ENCODE results near the gene COG7.
A peak's percentile ranks its signal among the peaks of the same experiment; 100 is the strongest.

The COG7 gene

DNA sequence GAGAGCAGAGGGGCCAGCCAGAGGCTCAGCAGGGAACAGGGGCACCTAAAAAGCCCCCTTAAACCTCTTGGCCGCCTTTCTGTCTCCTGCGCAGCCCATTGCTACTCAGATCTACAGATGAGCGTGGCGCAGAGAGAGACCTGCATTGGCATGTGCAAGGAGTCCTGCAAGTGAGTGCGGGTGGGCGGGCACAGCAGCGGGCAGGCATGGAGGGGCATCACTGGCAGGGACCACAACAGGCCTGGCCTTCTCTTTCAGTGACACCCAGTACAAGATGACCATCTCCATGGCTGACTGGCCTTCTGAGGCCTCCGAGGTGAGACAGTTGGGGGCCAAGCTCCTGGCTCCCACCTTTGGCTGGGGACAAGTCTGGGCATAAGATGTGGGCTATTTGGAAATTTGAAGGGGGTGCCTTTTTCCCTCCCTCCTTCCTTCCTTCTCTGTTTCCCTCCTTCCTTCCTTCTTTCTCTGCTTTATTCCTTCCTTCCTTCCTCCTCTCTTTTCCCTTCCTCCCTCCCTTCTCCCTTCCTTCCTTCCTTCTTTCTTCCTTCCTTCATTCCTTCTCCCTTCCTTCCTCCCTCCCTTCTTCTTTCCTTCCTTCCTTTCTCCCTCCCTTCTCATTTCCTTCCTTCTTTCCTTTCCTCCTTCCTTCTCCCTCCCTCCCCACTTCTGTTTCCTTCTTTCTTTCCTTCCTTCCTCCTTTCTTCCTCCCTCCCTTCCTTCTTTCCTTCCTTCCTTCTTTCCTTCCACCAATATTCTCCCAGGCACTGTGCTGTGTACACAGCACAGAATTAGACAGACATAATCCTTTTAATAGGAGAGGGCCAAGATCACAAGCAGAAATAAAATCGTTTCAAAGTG is 75.7 kb downstream of the COG7 start:
- Histone ChIP-seq H3K9ac (ENCODE audit: low read length) (no peak overlapping the region), H2BK5ac (ENCODE audit: low read depth, low read length, poor library complexity) (no peak overlapping the region), H3K4me2 (ENCODE audit: low read length) (no peak overlapping the region), H4K91ac (ENCODE audit: low read depth, low read length) (no peak overlapping the region), H3K9me3 (ENCODE audit: insufficient read depth, low read depth, low read length) (no peaks in the 10 kb centered on the region), H3K4me3 (ENCODE audit: low read depth, low read length) (no peak overlapping the region), H2BK12ac (ENCODE audit: low read length) (no peak overlapping the region), H3K18ac (ENCODE audit: low read length) (no peak overlapping the region), H3K23ac (ENCODE audit: low read length) (no peak overlapping the region), H3K27me3 (ENCODE audit: insufficient read depth, low read length) (no peaks in the 10 kb centered on the region), H3K14ac (ENCODE audit: low read length) (no peak overlapping the region), H2AFZ (ENCODE audit: insufficient read depth, low read length, poor library complexity) (no peak overlapping the region), H4K12ac (ENCODE audit: low read depth, low read length) (no peak overlapping the region), H3K79me2 (ENCODE audit: control insufficient read depth, insufficient read depth, low read length, poor library complexity) (no peaks in the 10 kb centered on the region), H3K27ac (ENCODE audit: low read depth, low read length) (no peak overlapping the region), H3K4ac (ENCODE audit: low read depth, low read length) (no peak overlapping the region), H2BK120ac (ENCODE audit: insufficient read depth, low read length, poor library complexity) (no peak overlapping the region), H3K36me3 (ENCODE audit: control insufficient read depth in 1 of 2, insufficient read depth in 2 of 2, low read length in 2 of 2) (no peaks in the 10 kb centered on the region), H3K4me1 (ENCODE audit: control insufficient read depth in 1 of 2, insufficient read depth in 2 of 2, low read length in 2 of 2) (no peaks in the 10 kb centered on the region), H3K79me1 (ENCODE audit: low read length) (no peaks in the 10 kb centered on the region), H4K8ac (ENCODE audit: low read depth, low read length) (no peak overlapping the region), H2AK5ac (ENCODE audit: low read length) (no peak overlapping the region)
- WGBS (ENCODE audit: extremely low coverage, insufficient coverage, insufficient read length), result no CpG with 5 or more reads among the region's 9 CpGs
- DNase-seq, result no peak

DNA sequence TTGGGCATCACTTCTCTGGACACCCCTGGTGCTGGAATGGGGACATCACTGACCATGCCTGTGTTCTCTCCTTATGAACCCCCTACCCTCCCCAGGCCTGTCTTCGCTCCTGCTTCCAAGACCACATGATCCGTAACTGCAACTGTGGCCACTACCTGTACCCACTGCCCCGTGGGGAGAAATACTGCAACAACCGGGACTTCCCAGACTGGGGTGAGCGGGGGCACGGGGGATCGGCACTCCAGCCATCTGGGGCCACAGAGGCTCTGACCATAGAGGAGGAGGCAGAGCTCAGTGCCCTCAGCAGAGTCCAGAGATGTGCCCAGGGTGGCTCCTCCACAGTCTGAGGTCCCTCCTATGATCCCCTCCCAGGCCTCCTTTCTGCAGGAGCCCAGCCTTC is 77.3 kb downstream of the COG7 start:
- H3K9me3 ChIP-seq (ENCODE audit: insufficient read depth, low read depth, low read length), result peaks cover 3% of the 10 kb centered on the region
- no CpG with 5 or more reads among the region's 7 CpGs for WGBS (ENCODE audit: extremely low coverage, insufficient coverage, insufficient read length)

GRCh38 chr16:23374721-23375510 is 78.1 kb downstream of the COG7 start:
- no peak overlapping the region for H4K8ac ChIP-seq (ENCODE audit: low read depth, low read length)

More for the DNA sequence above, 77.3 kb downstream of the COG7 start:
- Histone ChIP-seq H4K12ac (ENCODE audit: low read depth, low read length) (no peak overlapping the region), H3K79me1 (ENCODE audit: low read length) (no peaks in the 10 kb centered on the region), H2BK12ac (ENCODE audit: low read length) (no peak overlapping the region), H3K36me3 (ENCODE audit: control insufficient read depth in 1 of 2, insufficient read depth in 2 of 2, low read length in 2 of 2) (no peaks in the 10 kb centered on the region), H3K4me2 (ENCODE audit: low read length) (no peak overlapping the region), H3K79me2 (ENCODE audit: control insufficient read depth, insufficient read depth, low read length, poor library complexity) (no peaks in the 10 kb centered on the region), H3K14ac (ENCODE audit: low read length) (no peak overlapping the region), H3K27me3 (ENCODE audit: insufficient read depth, low read length) (no peaks in the 10 kb centered on the region), H3K4ac (ENCODE audit: low read depth, low read length) (no peak overlapping the region), H4K91ac (ENCODE audit: low read depth, low read length) (no peak overlapping the region), H2BK120ac (ENCODE audit: insufficient read depth, low read length, poor library complexity) (no peak overlapping the region), H3K18ac (ENCODE audit: low read length) (no peak overlapping the region), H3K23ac (ENCODE audit: low read length) (no peak overlapping the region), H2AK5ac (ENCODE audit: low read length) (no peak overlapping the region), H3K4me1 (ENCODE audit: control insufficient read depth in 1 of 2, insufficient read depth in 2 of 2, low read length in 2 of 2) (no peaks in the 10 kb centered on the region), H3K27ac (ENCODE audit: low read depth, low read length) (no peak overlapping the region), H2BK5ac (ENCODE audit: low read depth, low read length, poor library complexity) (no peak overlapping the region), H4K8ac (ENCODE audit: low read depth, low read length) (no peak overlapping the region), H2AFZ (ENCODE audit: insufficient read depth, low read length, poor library complexity) (no peak overlapping the region), H3K4me3 (ENCODE audit: low read depth, low read length) (no peak overlapping the region), H3K9ac (ENCODE audit: low read length) (no peak overlapping the region)
- DNase-seq, result no peak

DNA sequence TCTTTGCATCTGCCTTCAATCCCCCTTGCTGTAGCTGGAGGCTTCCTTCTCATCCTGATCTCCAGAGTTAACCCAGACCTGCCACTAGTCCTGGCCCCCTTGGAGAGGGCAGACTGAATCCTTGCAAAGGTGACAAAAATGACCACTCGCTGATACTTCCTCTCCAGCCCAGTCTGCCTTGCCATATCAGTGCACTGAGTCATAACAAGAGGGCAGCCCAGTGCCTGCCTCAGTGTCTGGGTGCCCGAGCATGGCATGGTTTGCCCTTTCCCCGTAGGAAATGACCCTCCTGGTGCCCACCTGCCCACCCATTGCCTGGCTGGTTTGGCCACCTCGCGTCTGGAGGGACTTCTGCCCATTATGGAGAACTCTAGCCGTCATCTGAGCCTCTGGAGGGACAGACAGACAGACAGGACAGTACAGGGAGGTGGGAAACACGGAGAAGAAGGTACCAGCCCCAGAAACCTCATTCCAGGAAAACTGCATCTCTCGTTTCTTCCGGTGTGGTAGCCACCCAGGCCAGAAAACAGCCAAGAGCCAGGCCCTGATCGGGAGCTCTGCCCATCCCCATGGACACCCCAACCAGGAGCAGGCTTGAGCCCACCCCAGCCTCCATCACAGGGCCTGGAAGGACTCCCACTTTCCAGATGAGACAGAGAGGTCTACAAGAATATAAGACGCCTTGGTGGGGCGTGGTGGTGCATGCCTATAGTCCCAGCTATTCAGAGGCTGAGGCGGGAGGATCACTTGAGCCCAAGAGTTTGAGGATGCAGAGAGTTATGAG is 79.4 kb downstream of the COG7 start:
- H2BK120ac ChIP-seq (ENCODE audit: insufficient read depth, low read length, poor library complexity), result no peak overlapping the region
- no peak overlapping the region for H4K91ac ChIP-seq (ENCODE audit: low read depth, low read length)
- no peak overlapping the region for H2BK12ac ChIP-seq (ENCODE audit: low read length)
- no peak overlapping the region for H2AK5ac ChIP-seq (ENCODE audit: low read length)
- no peak overlapping the region for H3K23ac ChIP-seq (ENCODE audit: low read length)
- H4K8ac ChIP-seq (ENCODE audit: low read depth, low read length), result no peak overlapping the region
- no peak overlapping the region for H2BK5ac ChIP-seq (ENCODE audit: low read depth, low read length, poor library complexity)
- H3K79me1 ChIP-seq (ENCODE audit: low read length), result no peaks in the 10 kb centered on the region
- H4K12ac ChIP-seq (ENCODE audit: low read depth, low read length), result no peak overlapping the region
- WGBS (ENCODE audit: extremely low coverage, insufficient coverage, insufficient read length), result no CpG with 5 or more reads among the region's 13 CpGs
- H3K4me3 ChIP-seq (ENCODE audit: low read depth, low read length), result no peak overlapping the region
- H3K4me1 ChIP-seq (ENCODE audit: control insufficient read depth in 1 of 2, insufficient read depth in 2 of 2, low read length in 2 of 2), result no peaks in the 10 kb centered on the region
- H3K4ac ChIP-seq (ENCODE audit: low read depth, low read length), result no peak overlapping the region
- H3K27me3 ChIP-seq (ENCODE audit: insufficient read depth, low read length), result no peaks in the 10 kb centered on the region
- no peak overlapping the region for H3K18ac ChIP-seq (ENCODE audit: low read length)
- no peak overlapping the region for H3K14ac ChIP-seq (ENCODE audit: low read length)
- H3K79me2 ChIP-seq (ENCODE audit: control insufficient read depth, insufficient read depth, low read length, poor library complexity), result no peaks in the 10 kb centered on the region
- no peaks in the 10 kb centered on the region for H3K36me3 ChIP-seq (ENCODE audit: control insufficient read depth in 1 of 2, insufficient read depth in 2 of 2, low read length in 2 of 2)
- peaks cover 3% of the 10 kb centered on the region for H3K9me3 ChIP-seq (ENCODE audit: insufficient read depth, low read depth, low read length)
- DNase-seq, result no peak
- no peak overlapping the region for H3K9ac ChIP-seq (ENCODE audit: low read length)
- H3K27ac ChIP-seq (ENCODE audit: low read depth, low read length), result no peak overlapping the region
- H2AFZ ChIP-seq (ENCODE audit: insufficient read depth, low read length, poor library complexity), result no peak overlapping the region
- H3K4me2 ChIP-seq (ENCODE audit: low read length), result no peak overlapping the region

More at GRCh38 chr16:23374721-23375510, 78.1 kb downstream of the COG7 start:
- Histone ChIP-seq H2AFZ (ENCODE audit: insufficient read depth, low read length, poor library complexity) (no peak overlapping the region), H4K91ac (ENCODE audit: low read depth, low read length) (no peak overlapping the region), H2AK5ac (ENCODE audit: low read length) (no peak overlapping the region), H2BK12ac (ENCODE audit: low read length) (no peak overlapping the region), H2BK5ac (ENCODE audit: low read depth, low read length, poor library complexity) (no peak overlapping the region), H3K4me1 (ENCODE audit: control insufficient read depth in 1 of 2, insufficient read depth in 2 of 2, low read length in 2 of 2) (no peaks in the 10 kb centered on the region), H3K27me3 (ENCODE audit: insufficient read depth, low read length) (no peaks in the 10 kb centered on the region), H3K79me1 (ENCODE audit: low read length) (no peaks in the 10 kb centered on the region), H3K27ac (ENCODE audit: low read depth, low read length) (no peak overlapping the region), H2BK120ac (ENCODE audit: insufficient read depth, low read length, poor library complexity) (no peak overlapping the region), H3K4ac (ENCODE audit: low read depth, low read length) (no peak overlapping the region), H3K4me3 (ENCODE audit: low read depth, low read length) (no peak overlapping the region), H3K4me2 (ENCODE audit: low read length) (no peak overlapping the region), H3K23ac (ENCODE audit: low read length) (no peak overlapping the region), H3K18ac (ENCODE audit: low read length) (no peak overlapping the region), H4K12ac (ENCODE audit: low read depth, low read length) (no peak overlapping the region), H3K9ac (ENCODE audit: low read length) (no peak overlapping the region), H3K9me3 (ENCODE audit: insufficient read depth, low read depth, low read length) (peaks cover 3% of the 10 kb centered on the region), H3K36me3 (ENCODE audit: control insufficient read depth in 1 of 2, insufficient read depth in 2 of 2, low read length in 2 of 2) (no peaks in the 10 kb centered on the region), H3K14ac (ENCODE audit: low read length) (no peak overlapping the region), H3K79me2 (ENCODE audit: control insufficient read depth, insufficient read depth, low read length, poor library complexity) (no peaks in the 10 kb centered on the region)
- no CpG with 5 or more reads among the region's 17 CpGs for WGBS (ENCODE audit: extremely low coverage, insufficient coverage, insufficient read length)
- peak; percentile 66 to 69 for DNase-seq
